Mucosa of descending colon (tissue), 3 donors: ENCODE results near the gene STAU1. TPM values are rescaled to one million over a fixed set of nuclear protein-coding genes. Genes with fewer than 3 reads are reported as not detected.
"Not testable (repeated sequence)": the region's sequence is repeated elsewhere in the genome, so short reads cannot be mapped to it uniquely, and the experiment has no call there.

Source experiments
- ATAC-seq: fragments of 200-7000 bp; cut with Tn5 transposase; one replicate; pipeline ENCODE4 v1.9.1; 2020; ENCODE audit warnings: mild to moderate bottlenecking, moderate library complexity
- DNase-seq, 3 donors: peaks; one replicate each; pipeline ENCODE4 v3.0.0-alpha.2; 2020
- H3K36me3 ChIP-seq: fragments of 200-600 bp; one replicate; pipeline ENCODE4 v1.8.0; 2021; ENCODE audit warnings: low read depth, mild to moderate bottlenecking
- H3K4me1 ChIP-seq: fragments of 200-600 bp; one replicate; pipeline ENCODE4 v1.8.0; 2021; ENCODE audit warnings: low read depth, mild to moderate bottlenecking
- H3K4me3 ChIP-seq: fragments of 200-600 bp; one replicate; pipeline ENCODE4 v1.8.0; 2021; ENCODE audit warnings: mild to moderate bottlenecking
- H3K9me3 ChIP-seq: fragments of 200-600 bp; one replicate; pipeline ENCODE4 v1.8.0; 2021; ENCODE audit warnings: mild to moderate bottlenecking
- CTCF ChIP-seq: fragments of 200-600 bp; IDR thresholded peaks from one replicate; pipeline ENCODE4 v1.8.0; 2022; ENCODE audit warnings: antibody characterized with exemption, mild to moderate bottlenecking
- intact Hi-C, 2 donors: fragments of 100-400 bp; cut with DNase I in 1 of 2; cut with micrococcal nuclease in 1 of 2; formaldehyde crosslinking; loops; one replicate each; pipeline versions ENCODE4 v1.11.0 to v1.11.1; 2022; cut with DNase I, micrococcal nuclease
- total RNA-seq, 3 donors: library from RNA; stranded (reverse); fragmentation: NEBNext Ultra II Directional in 2 of 3; extraction: Animal tissue kit (Norgen Biotek cat#: 25700) in 2 of 3; gene quantifications; one replicate each; pipeline versions ENCODE4 v1.2.1 to v1.2.4, GENCODE V29; 2021 to 2023
- donor health status: DM: no; HTN: no; CAD: no; lungs with moderate emphysema.
- donor health status: DM: no; HTN: no; CAD: no.
- donor health status: DM: no; HTN: yes; CAD: no.

The STAU1 gene
- total RNA-seq, 3 donors from 2014 or later, result 83.8 to 95.7 (median 91.0) TPM

DNA sequence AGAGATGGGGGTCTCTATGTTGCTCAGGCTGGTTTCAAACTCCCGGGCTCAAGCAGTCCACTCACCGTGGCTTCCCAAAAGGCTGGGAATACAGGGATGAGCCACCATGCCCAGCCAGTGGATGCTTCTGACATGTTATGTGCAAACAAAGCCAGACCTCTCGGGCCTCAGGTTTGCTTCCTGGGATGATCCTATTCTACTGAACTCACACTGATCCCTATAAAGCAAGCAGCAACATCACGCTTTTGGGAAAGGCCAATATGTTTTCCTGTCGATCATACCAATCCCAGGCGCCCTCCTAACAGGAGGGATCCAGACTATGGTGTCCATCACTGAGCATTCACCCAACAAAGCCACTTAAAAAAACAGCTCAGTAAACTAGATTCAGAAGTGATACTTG lies 81.8 kb downstream of the STAU1 start:
- no peak for DNase-seq
- no peak overlapping the region for H3K4me3 ChIP-seq
- no peak for TF ChIP-seq CTCF
- no peak for ATAC-seq
- H3K4me1 ChIP-seq, result no peaks in the 10 kb centered on the region
- intact Hi-C loops, result no loop called here
- H3K36me3 ChIP-seq, result no peaks in the 10 kb centered on the region
- no peaks in the 10 kb centered on the region for H3K9me3 ChIP-seq

GRCh38 chr20:49104979-49105547 lies 83.1 kb downstream of the STAU1 start:
- H3K36me3 ChIP-seq, intact Hi-C loops, DNase-seq, H3K4me1 ChIP-seq, H3K9me3 ChIP-seq, ATAC-seq, H3K4me3 ChIP-seq: not testable (repeated sequence)

DNA sequence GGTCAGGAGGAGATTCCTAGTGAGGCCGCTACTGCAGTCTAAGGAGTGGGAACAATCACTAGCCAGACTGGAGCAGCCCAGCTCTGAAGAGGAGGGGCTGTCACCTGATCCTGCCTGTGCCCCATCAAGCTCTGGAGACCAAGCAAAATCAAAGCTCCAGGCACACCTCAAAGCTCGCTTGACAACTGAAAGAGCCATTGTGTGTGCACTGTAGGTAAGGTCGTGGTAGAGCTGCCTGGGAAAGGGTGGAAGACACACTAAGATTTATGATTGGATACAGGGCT lies 83.8 kb downstream of the STAU1 start:
- DNase-seq, result no peak
- no peak overlapping the region for H3K4me3 ChIP-seq
- H3K9me3 ChIP-seq, result no peaks in the 10 kb centered on the region
- intact Hi-C loops, result no loop called here
- no peak for TF ChIP-seq CTCF
- no peaks in the 10 kb centered on the region for H3K4me1 ChIP-seq
- H3K36me3 ChIP-seq, result no peaks in the 10 kb centered on the region
- ATAC-seq, result no peak

DNA sequence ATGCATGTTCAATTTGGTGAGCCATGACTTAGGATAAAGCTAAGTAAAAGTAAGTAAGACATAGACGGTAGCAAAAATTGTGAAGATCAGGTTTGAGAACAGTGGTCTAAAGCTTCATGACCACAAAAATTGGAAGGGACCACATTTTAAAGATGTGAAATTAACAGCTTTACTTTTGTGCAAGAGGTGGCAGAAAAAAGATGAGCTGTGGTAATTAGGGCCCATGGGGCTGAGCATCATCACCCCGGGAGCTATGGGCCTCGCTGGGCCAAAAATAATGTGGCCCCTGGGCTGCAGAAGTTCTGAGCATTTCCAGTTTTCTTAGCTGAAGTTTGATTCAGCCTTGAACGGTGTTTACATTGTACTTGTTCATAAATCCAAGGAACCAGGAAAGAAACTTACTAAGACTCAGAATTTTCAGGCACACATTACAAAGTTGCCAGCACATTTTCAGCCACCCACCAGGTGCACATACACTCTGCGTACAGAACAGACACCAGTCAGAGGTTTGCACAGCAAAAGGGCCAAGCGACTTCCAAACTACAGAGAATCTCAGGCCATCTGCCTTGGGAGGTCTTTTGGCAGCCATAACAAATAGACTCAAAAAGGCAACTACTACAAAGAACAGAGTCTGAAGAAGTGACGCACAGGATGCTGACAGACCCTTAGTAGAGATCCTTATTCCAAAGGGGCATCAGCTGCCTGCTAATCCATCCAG lies 84.3 kb downstream of the STAU1 start:
- intact Hi-C loops, result no loop called here
- H3K36me3 ChIP-seq, result no peaks in the 10 kb centered on the region
- no peak for DNase-seq

DNA sequence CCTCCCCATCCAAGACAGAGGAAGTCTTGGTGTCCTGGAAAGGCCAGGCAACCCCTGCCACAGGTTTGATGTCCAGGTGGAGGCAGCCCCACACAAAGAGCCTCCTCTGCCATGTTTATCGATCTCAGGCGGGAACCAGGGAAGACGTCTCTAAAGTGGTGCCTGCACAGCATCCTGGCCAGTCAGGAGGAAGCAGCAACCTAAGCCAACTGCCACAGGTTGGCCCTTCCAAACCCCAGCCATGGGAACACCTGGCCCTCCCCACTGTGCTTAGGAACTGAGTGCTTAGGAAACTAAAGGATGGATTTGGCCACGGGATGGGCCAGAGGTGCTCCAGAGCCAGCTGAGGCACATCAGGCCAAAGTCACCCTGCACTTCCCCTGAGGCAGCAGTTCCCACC lies 85.1 kb downstream of the STAU1 start:
- Histone ChIP-seq H3K4me1 (no peaks in the 10 kb centered on the region), H3K36me3 (no peaks in the 10 kb centered on the region), H3K4me3 (no peak overlapping the region), H3K9me3 (no peaks in the 10 kb centered on the region)
- no peak for ATAC-seq
- no peak for TF ChIP-seq CTCF
- intact Hi-C loops, result no loop called here
- DNase-seq, result no peak

More for the DNA sequence above, 84.3 kb downstream of the STAU1 start:
- Histone ChIP-seq H3K4me1 (no peaks in the 10 kb centered on the region), H3K4me3 (no peak overlapping the region), H3K9me3 (no peaks in the 10 kb centered on the region)
- ATAC-seq, result no peak
- no peak for TF ChIP-seq CTCF

GRCh38 chr20:49100972-49101371 lies 87.2 kb downstream of the STAU1 start:
- H3K4me3 ChIP-seq, result no peak overlapping the region
- H3K36me3 ChIP-seq, result no peaks in the 10 kb centered on the region
- H3K4me1 ChIP-seq, result no peaks in the 10 kb centered on the region
- H3K9me3 ChIP-seq, result no peaks in the 10 kb centered on the region
- DNase-seq, result no peak
- TF ChIP-seq CTCF, result no peak
- ATAC-seq, result peak; percentile 28
- intact Hi-C loops, result no loop called here

GRCh38 chr20:49100292-49100691 lies 87.8 kb downstream of the STAU1 start:
- DNase-seq, H3K4me3 ChIP-seq, ATAC-seq, H3K4me1 ChIP-seq, H3K9me3 ChIP-seq, H3K36me3 ChIP-seq, intact Hi-C loops: not testable (repeated sequence)
